Panc1 (cell line): ENCODE measurements around the gene GNB1. TPM values are rescaled to one million over a fixed set of nuclear protein-coding genes. Genes with fewer than 3 reads are reported as not detected.

Experiments used
- ATAC-seq: fragments of 200-7000 bp; cut with Tn5 transposase; 2 replicates; pipeline ENCODE4 v1.9.1; 2020; ENCODE audit warnings: mild to moderate bottlenecking, moderate library complexity
- BruUV-seq: library from RNA; stranded (reverse); fragments of 400-500 nt; replicated peaks from 2 replicates; lab custom pipeline; 2021; lab: Mats Ljungman, UMichigan
- CTCF ChIA-PET: fragments of 300-600 bp; sonication (Branson Sonifier 250); formaldehyde crosslinking; loops from one replicate; lab custom pipeline; 2022; ENCODE audit warnings: antibody characterized with exemption; lab: Charles Lee
- POLR2A ChIA-PET: fragments of 300-600 bp; sonication (Branson Sonifier 250); formaldehyde crosslinking; loops from one replicate; lab custom pipeline; 2022; ENCODE audit warnings: antibody characterized with exemption; lab: Charles Lee
- DNase-seq: peaks from one replicate; pipeline ENCODE4 v3.0.0-alpha.2; 2010; ENCODE audit warnings: low read depth, low spot score
- H3K27ac ChIP-seq: 2 replicates; pipeline ENCODE4 v1.5.1; 2011; ENCODE audit warnings: mild to moderate bottlenecking, low read length, inconsistent platforms
- H3K27me3 ChIP-seq: fragments of 200-500 bp; sonication (Bioruptor generic); 2 replicates; pipeline ENCODE4 v1.6.0; 2014; ENCODE audit warnings: low read length, inconsistent platforms; ENCODE audit not compliant: control insufficient read depth, insufficient read depth
- H3K36me3 ChIP-seq: fragments of 200-500 bp; sonication (Bioruptor generic); 2 replicates; pipeline ENCODE4 v1.5.1; 2014; ENCODE audit warnings: inconsistent platforms, mild to moderate bottlenecking, low read length, moderate library complexity; ENCODE audit not compliant: control insufficient read depth, insufficient read depth
- H3K4me1 ChIP-seq: 2 replicates; pipeline ENCODE4 v1.5.1; 2011; ENCODE audit warnings: inconsistent platforms, mild to moderate bottlenecking, low read length, moderate library complexity; ENCODE audit not compliant: control insufficient read depth, insufficient read depth
- H3K4me3 ChIP-seq, 2 experiments: 2 replicates each; pipeline ENCODE4 v1.5.1; 2011 to 2012; ENCODE audit warnings: low read depth in 2 of 2, low read length in 2 of 2, mild to moderate bottlenecking in 2 of 2, inconsistent platforms in 1 of 2, moderate library complexity in 1 of 2
- H3K9me3 ChIP-seq: fragments of 200-500 bp; sonication (Bioruptor generic); 2 replicates; pipeline ENCODE4 v1.5.1; 2014; ENCODE audit warnings: low read depth, mild to moderate bottlenecking, inconsistent platforms, low read length, moderate library complexity; ENCODE audit not compliant: control insufficient read depth, insufficient read depth
- POLR2AphosphoS5 ChIP-seq: IDR thresholded peaks from 2 replicates; pipeline ENCODE4 v1.6.1; 2012; ENCODE audit warnings: mild to moderate bottlenecking, low read depth, low read length, moderate library complexity
- SIN3A ChIP-seq: IDR thresholded peaks from 2 replicates; pipeline ENCODE4 v1.6.1; 2012; ENCODE audit warnings: low read depth, mild to moderate bottlenecking, low read length, moderate library complexity, borderline replicate concordance; ENCODE audit not compliant: insufficient read depth
- TCF7L2 ChIP-seq: IDR thresholded peaks from 2 replicates; pipeline ENCODE4 v1.6.1; 2011; ENCODE audit warnings: mild to moderate bottlenecking, low read depth, low read length, inconsistent platforms
- in situ Hi-C: cut with HindIII; loops from 2 replicates; pipeline ENCODE4 v1.10.0; 2016; ENCODE audit warnings: low sequenced_read_pairs, low pct_unique_long_range_greater_than_20kb
- intact Hi-C: fragments of 100-400 bp; cut with micrococcal nuclease; formaldehyde crosslinking; loops from one replicate; pipeline ENCODE4 v1.10.0; 2022; ENCODE audit not compliant: unreplicated experiment
- total RNA-seq: library from RNA; stranded (reverse); gene quantifications from one replicate; pipeline ENCODE4 v1.2.1, GENCODE V29; 2021; ENCODE audit not compliant: unreplicated experiment
- TF ChIP-seq, protein P1 (sequence below), 2 experiments: IDR thresholded peaks; 2 replicates each; pipeline ENCODE4 v1.6.1; 2011 to 2012; ENCODE audit warnings: low read depth in 2 of 2, control low read depth in 1 of 2, low read length in 1 of 2, mild to moderate bottlenecking in 1 of 2, moderate library complexity in 1 of 2; ENCODE audit not compliant: insufficient read depth in 1 of 2
- TF ChIP-seq, protein P2 (sequence below): fragments of 450-650 bp; IDR thresholded peaks from 2 replicates; pipeline ENCODE4 v1.5.1; 2017; ENCODE audit warnings: mild to moderate bottlenecking

The GNB1 gene
- total RNA-seq, 1 experiment from 2014 or later, result 499 TPM

DNA sequence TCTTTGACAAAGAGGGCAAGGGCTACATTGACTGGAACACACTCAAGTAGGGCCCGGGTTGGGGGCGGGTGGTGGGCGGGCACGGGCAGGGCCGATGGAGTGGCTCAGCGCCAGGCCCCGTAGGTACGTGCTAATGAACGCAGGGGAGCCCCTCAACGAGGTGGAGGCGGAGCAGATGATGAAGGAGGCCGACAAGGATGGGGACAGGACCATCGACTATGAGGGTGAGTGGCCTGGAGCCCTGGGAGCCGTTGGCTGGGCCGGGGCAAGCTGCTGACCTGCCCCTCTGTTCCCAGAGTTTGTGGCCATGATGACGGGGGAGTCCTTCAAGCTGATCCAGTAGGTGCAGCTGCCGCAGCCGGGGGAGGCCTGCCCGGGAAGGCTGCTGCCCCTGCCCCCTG lies 26.0 kb upstream of the GNB1 start:
- TF ChIP-seq TCF7L2 (no peak), SIN3A (no peak), POLR2AphosphoS5 (no peak)
- TF ChIP-seq, protein P1, sequence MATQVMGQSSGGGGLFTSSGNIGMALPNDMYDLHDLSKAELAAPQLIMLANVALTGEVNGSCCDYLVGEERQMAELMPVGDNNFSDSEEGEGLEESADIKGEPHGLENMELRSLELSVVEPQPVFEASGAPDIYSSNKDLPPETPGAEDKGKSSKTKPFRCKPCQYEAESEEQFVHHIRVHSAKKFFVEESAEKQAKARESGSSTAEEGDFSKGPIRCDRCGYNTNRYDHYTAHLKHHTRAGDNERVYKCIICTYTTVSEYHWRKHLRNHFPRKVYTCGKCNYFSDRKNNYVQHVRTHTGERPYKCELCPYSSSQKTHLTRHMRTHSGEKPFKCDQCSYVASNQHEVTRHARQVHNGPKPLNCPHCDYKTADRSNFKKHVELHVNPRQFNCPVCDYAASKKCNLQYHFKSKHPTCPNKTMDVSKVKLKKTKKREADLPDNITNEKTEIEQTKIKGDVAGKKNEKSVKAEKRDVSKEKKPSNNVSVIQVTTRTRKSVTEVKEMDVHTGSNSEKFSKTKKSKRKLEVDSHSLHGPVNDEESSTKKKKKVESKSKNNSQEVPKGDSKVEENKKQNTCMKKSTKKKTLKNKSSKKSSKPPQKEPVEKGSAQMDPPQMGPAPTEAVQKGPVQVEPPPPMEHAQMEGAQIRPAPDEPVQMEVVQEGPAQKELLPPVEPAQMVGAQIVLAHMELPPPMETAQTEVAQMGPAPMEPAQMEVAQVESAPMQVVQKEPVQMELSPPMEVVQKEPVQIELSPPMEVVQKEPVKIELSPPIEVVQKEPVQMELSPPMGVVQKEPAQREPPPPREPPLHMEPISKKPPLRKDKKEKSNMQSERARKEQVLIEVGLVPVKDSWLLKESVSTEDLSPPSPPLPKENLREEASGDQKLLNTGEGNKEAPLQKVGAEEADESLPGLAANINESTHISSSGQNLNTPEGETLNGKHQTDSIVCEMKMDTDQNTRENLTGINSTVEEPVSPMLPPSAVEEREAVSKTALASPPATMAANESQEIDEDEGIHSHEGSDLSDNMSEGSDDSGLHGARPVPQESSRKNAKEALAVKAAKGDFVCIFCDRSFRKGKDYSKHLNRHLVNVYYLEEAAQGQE (IDR thresholded peaks at IDR 0.05; ENCODE audit: insufficient read depth in 1 of 2, low read depth in 2 of 2, low read length in 1 of 2), result no peak
- TF ChIP-seq, protein P2, sequence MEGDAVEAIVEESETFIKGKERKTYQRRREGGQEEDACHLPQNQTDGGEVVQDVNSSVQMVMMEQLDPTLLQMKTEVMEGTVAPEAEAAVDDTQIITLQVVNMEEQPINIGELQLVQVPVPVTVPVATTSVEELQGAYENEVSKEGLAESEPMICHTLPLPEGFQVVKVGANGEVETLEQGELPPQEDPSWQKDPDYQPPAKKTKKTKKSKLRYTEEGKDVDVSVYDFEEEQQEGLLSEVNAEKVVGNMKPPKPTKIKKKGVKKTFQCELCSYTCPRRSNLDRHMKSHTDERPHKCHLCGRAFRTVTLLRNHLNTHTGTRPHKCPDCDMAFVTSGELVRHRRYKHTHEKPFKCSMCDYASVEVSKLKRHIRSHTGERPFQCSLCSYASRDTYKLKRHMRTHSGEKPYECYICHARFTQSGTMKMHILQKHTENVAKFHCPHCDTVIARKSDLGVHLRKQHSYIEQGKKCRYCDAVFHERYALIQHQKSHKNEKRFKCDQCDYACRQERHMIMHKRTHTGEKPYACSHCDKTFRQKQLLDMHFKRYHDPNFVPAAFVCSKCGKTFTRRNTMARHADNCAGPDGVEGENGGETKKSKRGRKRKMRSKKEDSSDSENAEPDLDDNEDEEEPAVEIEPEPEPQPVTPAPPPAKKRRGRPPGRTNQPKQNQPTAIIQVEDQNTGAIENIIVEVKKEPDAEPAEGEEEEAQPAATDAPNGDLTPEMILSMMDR, result no peak
- no peak for ATAC-seq
- Histone ChIP-seq H3K27ac (no peak overlapping the region), H3K27me3 (no peaks in the 10 kb centered on the region), H3K9me3 (no peaks in the 10 kb centered on the region), H3K4me3 (no peak overlapping the region), H3K36me3 (no peaks in the 10 kb centered on the region), H3K4me1 (no peaks in the 10 kb centered on the region)
- in situ Hi-C loops, result no loop called here
- intact Hi-C loops, result no loop called here
- ChIA-PET POLR2A (no interaction called here), CTCF (no interaction called here)
- no TSS peak for BruUV-seq
- no peak for DNase-seq

GRCh38 chr1:1915911-1916840 lies 25.3 kb upstream of the GNB1 start:
- intact Hi-C loops, result no loop called here
- ATAC-seq, result no peak
- CTCF ChIA-PET, result no interaction called here
- Histone ChIP-seq H3K4me3 (no peak overlapping the region), H3K4me1 (no peaks in the 10 kb centered on the region), H3K27me3 (no peaks in the 10 kb centered on the region), H3K27ac (no peak overlapping the region), H3K36me3 (no peaks in the 10 kb centered on the region), H3K9me3 (no peaks in the 10 kb centered on the region)
- no peak for TF ChIP-seq TCF7L2
- TF ChIP-seq, protein P2, result no peak
- TF ChIP-seq SIN3A, result no peak
- TF ChIP-seq, protein P1 (IDR thresholded peaks at IDR 0.05; ENCODE audit: insufficient read depth in 1 of 2, low read depth in 2 of 2, low read length in 1 of 2), result no peak
- TF ChIP-seq POLR2AphosphoS5, result no peak
- in situ Hi-C loops, result no loop called here
- BruUV-seq, result no TSS peak
- POLR2A ChIA-PET, result no interaction called here
- DNase-seq, result no peak
